RKO (cell line): ENCODE results near the gene TMEM91.
"Not testable (repeated sequence)": the region's sequence is repeated elsewhere in the genome, so short reads cannot be mapped to it uniquely, and the experiment has no call there.

Experiments
- DNase-seq: peaks from one replicate; pipeline ENCODE4 v3.0.0-alpha.2; 2016; ENCODE audit warnings: low spot score

Gene TMEM91

DNA sequence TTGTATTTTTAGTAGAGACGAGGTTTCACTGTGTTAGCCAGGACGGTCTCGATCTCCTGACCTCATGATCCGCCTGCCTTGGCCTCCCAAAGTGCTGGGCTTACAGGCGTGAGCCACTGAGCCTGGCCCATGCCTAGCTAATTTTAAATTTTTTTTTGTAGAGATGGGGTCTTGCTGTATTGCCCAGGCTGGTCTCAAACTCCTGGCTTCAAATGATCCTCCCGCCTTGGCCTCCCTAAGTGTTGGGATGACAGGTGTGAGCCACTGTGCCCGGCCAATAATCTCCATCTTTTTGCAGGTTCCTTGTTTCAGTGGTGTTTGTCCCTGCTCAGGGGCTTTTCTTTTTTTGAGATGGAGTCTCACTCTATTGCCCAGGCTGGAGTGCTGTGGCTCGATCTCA is 5.2 kb downstream of the TMEM91 start:
- not testable (repeated sequence) for DNase-seq

GRCh38 chr19:41384351-41384750 is 8.0 kb downstream of the TMEM91 start:
- no peak for DNase-seq

GRCh38 chr19:41386442-41386841 is 10.1 kb downstream of the TMEM91 start:
- DNase-seq: no peak

GRCh38 chr19:41391618-41392017 is 15.3 kb downstream of the TMEM91 start:
- DNase-seq: no peak

DNA sequence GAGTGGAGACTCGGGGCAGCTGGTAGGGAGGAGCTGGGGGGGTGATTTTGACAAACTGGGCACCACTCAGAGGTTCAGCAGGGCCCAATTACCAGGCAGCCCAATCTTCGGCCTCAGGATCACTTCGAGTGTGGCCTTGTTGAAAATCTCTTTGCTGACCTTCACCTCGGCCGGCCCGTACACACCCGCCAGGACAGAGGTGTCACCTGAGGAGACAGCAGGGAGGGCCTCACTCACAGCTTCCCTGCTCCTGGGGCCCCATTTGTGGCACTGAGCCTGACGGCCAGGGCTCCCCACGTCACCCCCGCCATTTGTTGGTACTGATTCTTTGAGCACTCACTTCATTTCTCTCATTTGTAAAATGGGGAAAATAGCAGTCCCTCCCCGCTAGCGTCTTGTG is 16.4 kb downstream of the TMEM91 start:
- no peak for DNase-seq

- no peak for DNase-seq
These were observed 19.0 kb downstream of the TMEM91 start for GRCh38 chr19:41395355-41395754.

DNA sequence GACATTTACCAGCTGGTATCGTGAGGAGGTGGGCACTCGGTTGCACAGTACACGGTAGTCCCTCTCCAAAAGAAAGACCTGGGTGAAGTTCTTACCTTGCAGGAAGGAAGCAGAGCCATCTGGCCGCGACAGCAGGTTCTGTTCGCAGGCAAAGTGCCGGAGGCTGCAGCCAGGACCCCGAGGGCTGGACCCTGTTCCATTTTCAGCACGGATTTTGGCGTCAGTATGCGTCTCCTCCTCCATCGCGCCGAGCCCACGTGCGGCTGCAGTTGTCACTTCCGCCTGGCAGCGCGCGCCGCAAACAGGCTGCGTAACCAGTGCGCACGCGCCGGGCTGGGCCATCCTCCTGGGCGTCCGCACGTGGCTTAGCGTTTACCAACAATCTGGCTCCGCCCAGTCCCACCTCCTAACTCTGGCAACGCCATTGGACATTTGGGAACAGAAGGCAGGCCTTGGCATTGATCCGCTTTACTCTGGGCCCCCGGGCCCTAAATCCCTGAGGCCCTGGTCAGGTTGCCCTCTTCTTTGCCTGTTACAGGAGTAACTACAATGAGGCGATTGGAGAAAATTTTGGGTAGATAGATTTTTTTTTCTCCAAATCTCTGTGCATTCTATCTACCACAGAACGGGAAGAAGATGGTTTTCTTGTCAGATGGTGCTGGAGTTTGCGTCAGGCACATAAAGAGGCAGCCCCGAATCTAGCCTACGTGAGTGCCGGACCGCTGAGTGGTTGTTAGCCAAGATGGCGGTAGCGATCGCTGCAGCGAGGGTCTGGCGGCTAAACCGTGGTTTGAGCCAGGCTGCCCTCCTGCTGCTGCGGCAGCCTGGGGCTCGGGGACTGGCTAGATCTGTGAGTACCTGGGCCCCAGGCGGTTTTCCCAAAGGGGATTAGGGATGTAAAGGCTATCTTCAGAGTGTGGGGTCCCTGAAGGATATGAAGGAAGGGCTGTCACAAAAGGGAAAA is 21.0 kb downstream of the TMEM91 start, which contains the start of the genes BCKDHA and EXOSC5:
Gene BCKDHA, plus strand, starts transcription at position 733 of the 964 bp plus-strand sequence. Its CDS starts 10 bp downstream, at position 743.
Gene EXOSC5, minus strand, starts transcription at position 274 of the 964 bp plus-strand sequence. Its CDS starts 31 bp downstream, at position 243.
- DNase-seq: peak; percentile 100

DNA sequence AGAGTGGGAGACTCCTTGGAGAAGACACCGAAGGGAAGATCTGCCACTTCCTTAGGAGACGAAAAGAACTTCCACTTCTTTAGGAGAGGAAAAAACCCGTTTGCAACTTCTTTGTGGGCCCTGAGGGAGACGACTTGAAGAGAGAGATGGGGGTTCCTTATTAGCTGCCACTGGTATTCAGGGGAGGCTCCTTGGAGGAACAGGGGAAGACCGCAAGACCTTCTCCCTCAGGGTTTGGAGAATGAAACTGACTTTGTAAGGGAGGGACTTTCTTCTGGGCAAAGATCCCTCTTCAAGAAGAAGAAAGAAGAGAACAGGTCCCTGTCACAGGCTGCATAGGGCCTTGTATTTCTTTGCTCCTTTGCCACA is 21.7 kb downstream of the TMEM91 start:
- DNase-seq: peak; percentile 18

- DNase-seq: no peak
These were observed 22.3 kb downstream of the TMEM91 start for GRCh38 chr19:41398598-41398997.

DNA sequence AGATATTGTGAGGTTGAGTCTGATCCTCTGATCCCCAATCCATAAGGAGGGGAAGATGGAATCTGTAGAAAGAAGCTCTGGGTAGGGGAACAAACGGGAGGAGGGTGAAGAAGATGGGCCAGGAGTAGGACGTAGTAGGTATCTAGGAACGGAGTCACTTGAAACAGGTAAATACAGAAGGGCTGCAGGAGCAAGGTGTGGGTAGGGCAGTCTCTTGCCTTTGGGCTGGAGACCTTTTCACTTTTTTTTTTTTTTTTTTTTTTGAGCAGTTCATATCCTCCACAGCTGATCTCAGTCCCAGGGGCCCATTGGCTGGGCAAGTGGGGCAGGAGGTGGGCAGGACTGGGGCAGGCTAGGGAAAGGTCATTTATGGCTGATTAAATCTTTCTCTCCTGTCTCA is 22.8 kb downstream of the TMEM91 start:
- DNase-seq: no peak

DNA sequence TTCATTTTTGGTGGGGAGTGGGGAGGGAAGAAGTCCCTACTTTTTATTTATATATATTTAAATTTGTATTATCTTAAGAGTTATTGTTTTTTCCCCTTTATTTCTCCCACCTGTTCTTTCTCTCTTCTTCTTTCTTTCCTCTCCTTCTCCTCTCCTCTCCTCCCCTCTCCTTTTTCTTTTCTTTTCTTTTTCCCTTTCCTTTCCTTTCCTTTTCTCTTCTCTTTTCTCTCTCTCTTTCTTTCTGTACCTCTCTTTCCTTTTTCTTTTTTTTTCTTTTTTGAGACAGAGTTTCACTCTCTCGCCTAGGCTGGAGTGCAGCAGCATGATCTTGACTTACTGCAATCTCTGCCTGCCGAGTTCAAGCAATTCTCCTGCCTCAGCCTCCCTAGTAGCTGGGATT is 23.2 kb downstream of the TMEM91 start:
- DNase-seq: no peak

DNA sequence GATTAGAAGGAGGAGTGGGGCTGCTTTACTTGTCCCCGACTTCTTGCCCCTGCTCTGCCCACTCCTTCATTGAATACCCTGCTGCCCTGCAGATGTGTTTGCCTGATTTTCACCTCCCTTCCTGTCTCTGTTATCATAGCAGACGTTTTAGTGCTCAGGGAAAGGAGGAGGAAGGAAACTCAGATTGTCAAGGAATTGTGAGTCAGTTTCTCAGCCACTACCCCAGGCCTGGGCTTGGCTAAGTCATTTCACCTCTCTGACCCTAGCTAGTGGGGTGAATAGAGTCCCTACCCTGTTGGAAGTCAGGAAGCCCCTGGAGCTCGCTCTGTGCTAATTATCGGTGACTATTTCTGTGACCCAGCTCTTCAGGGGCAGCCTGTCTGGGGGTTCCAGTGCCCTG is 25.1 kb downstream of the TMEM91 start:
- no peak for DNase-seq

GRCh38 chr19:41402010-41402409 is 25.7 kb downstream of the TMEM91 start:
- DNase-seq: no peak

GRCh38 chr19:41403181-41403970 is 27.0 kb downstream of the TMEM91 start:
- no peak for DNase-seq

GRCh38 chr19:41405776-41406175 is 29.4 kb downstream of the TMEM91 start:
- DNase-seq: no peak

GRCh38 chr19:41407271-41407670 is 30.9 kb downstream of the TMEM91 start:
- DNase-seq: no peak

- DNase-seq: no peak
These were observed 31.9 kb downstream of the TMEM91 start for GRCh38 chr19:41408256-41408655.

GRCh38 chr19:41408846-41409245 is 32.5 kb downstream of the TMEM91 start:
- DNase-seq: not testable (repeated sequence)

DNA sequence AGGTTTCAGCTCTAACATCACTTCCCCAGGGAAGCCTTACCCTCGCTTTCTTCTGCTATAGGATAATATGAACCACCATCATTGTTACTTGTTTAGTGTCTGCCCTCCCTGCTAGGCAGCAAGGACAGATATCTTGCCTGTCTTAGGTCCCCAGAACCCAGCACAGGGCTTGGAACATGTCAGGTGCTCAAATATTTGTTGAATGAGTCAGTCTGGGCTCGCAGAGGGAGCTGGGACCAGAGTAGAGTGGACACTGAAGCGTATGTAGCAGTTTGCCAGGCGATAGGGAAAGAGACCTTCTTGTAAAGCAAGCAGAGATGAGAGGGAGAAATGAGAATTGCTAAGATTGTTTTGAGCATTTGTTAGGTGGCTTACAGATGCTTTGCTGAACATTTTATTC is 33.0 kb downstream of the TMEM91 start:
- DNase-seq: no peak

- DNase-seq: no peak
These were observed 34.2 kb downstream of the TMEM91 start for GRCh38 chr19:41410336-41411054.

GRCh38 chr19:41411100-41411967 is 35.0 kb downstream of the TMEM91 start:
- DNase-seq: no peak
